B cell (primary cell): ENCODE measurements around the gene GULP1. TPM values are rescaled to one million over a fixed set of nuclear protein-coding genes. Genes with fewer than 3 reads are reported as not detected.

ENCODE experiments used
- ATAC-seq: fragments of 200-7000 bp; cut with Tn5 transposase; one replicate; pipeline ENCODE4 v1.10.0; 2021; ENCODE audit warnings: low read depth, mild to moderate bottlenecking, moderate number of reproducible peaks, moderate library complexity
- CTCF ChIA-PET: fragments of 350-600 bp; sonication (Branson Sonifier 250); formaldehyde crosslinking; loops from one replicate; lab custom pipeline; 2021; ENCODE audit warnings: antibody characterized with exemption, inconsistent platforms; lab: Charles Lee
- POLR2A ChIA-PET: fragments of 350-600 bp; sonication (Branson Sonifier 250); formaldehyde crosslinking; loops from one replicate; lab custom pipeline; 2021; ENCODE audit warnings: antibody characterized with exemption; lab: Charles Lee
- DNase-seq: peaks from one replicate; pipeline ENCODE4 v3.0.0; 2013
- H2AFZ ChIP-seq: 2 replicates; pipeline ENCODE4 v1.6.1; 2012; ENCODE audit warnings: mild to moderate bottlenecking, low read depth, low read length; ENCODE audit not compliant: insufficient read depth, poor library complexity, severe bottlenecking
- H3K27ac ChIP-seq, 2 donors: 1 replicate in 1 of 2; 2 replicates in 1 of 2; pipeline ENCODE4 v1.5.1; 2012 to 2013; ENCODE audit warnings: low read length in 2 of 2, mild to moderate bottlenecking in 2 of 2, moderate library complexity in 1 of 2
- H3K27me3 ChIP-seq, 4 experiments: fragments of 200-600 bp in 1 of 4; sonication (generic) in 1 of 4; replicated peaks in 1 of 4; 1 replicate in 2 of 4; 2 replicates in 2 of 4; pipeline versions ENCODE4 v1.6.1 to v1.7.0; 2013 to 2016; ENCODE audit warnings: low read length in 3 of 4, mild to moderate bottlenecking in 2 of 4, mixed read lengths in 1 of 4, moderate library complexity in 1 of 4; ENCODE audit not compliant: insufficient read depth in 4 of 4, control insufficient read depth in 3 of 4; ENCODE audit errors: control extremely low read depth in 1 of 4
- H3K36me3 ChIP-seq, 2 experiments: replicated peaks in 1 of 2; 1 replicate in 1 of 2; 2 replicates in 1 of 2; pipeline versions ENCODE4 v1.6.1 to v1.7.1; 2013; ENCODE audit warnings: low read length in 1 of 2; ENCODE audit not compliant: insufficient read depth in 2 of 2, control insufficient read depth in 1 of 2; ENCODE audit errors: control extremely low read depth in 1 of 2, extremely low read depth in 1 of 2
- H3K4me1 ChIP-seq, 2 donors: fragments of 200-600 bp in 1 of 2; sonication (generic) in 1 of 2; 1 replicate in 1 of 2; 2 replicates in 1 of 2; pipeline versions ENCODE4 v1.5.1 to v1.6.1; 2013 to 2017; ENCODE audit warnings: low read length in 2 of 2; ENCODE audit not compliant: control insufficient read depth in 2 of 2, insufficient read depth in 2 of 2
- H3K4me2 ChIP-seq: replicated peaks from 2 replicates; pipeline ENCODE3; 2012; ENCODE audit warnings: mild to moderate bottlenecking, low read depth, low read length; ENCODE audit not compliant: poor library complexity, severe bottlenecking
- H3K4me3 ChIP-seq, 5 experiments: fragments of 200-600 bp in 1 of 5; sonication (generic) in 1 of 5; 1 replicate in 3 of 5; 2 replicates in 2 of 5; pipeline versions ENCODE4 v1.5.1 to v1.7.0; 2011 to 2016; ENCODE audit warnings: low read length in 4 of 5, mild to moderate bottlenecking in 4 of 5, low read depth in 2 of 5, control low read depth in 1 of 5, moderate library complexity in 1 of 5; ENCODE audit not compliant: insufficient read depth in 1 of 5; ENCODE audit errors: control extremely low read depth in 1 of 5, extremely low read depth in 1 of 5
- H3K79me2 ChIP-seq: fragments of 200-600 bp; sonication (generic); one replicate; pipeline ENCODE4 v1.6.0; 2016; ENCODE audit warnings: low read length; ENCODE audit not compliant: control insufficient read depth, insufficient read depth
- H3K9ac ChIP-seq: fragments of 200-600 bp; sonication (generic); 2 replicates; pipeline ENCODE4 v1.6.1; 2017; ENCODE audit warnings: mild to moderate bottlenecking, low read length, moderate library complexity
- H3K9me3 ChIP-seq, 3 donors: one replicate each; pipeline versions ENCODE4 v1.6.1 to v1.7.1; 2013; ENCODE audit warnings: low read length in 2 of 3; ENCODE audit not compliant: control insufficient read depth in 2 of 3, insufficient read depth in 1 of 3; ENCODE audit errors: control extremely low read depth in 1 of 3
- H4K20me1 ChIP-seq: 2 replicates; pipeline ENCODE4 v1.6.0; 2012; ENCODE audit warnings: mild to moderate bottlenecking, low read length; ENCODE audit not compliant: insufficient read depth, control insufficient read depth, poor library complexity, severe bottlenecking
- H3K27ac Mint-ChIP-seq: one replicate; pipeline ENCODE4 v1.8.0; 2021; ENCODE audit warnings: mixed read lengths
- H3K27me3 Mint-ChIP-seq: one replicate; pipeline ENCODE4 v1.8.0; 2021; ENCODE audit warnings: mixed read lengths
- H3K4me1 Mint-ChIP-seq: one replicate; pipeline ENCODE4 v1.8.0; 2021; ENCODE audit warnings: mixed read lengths
- H3K4me3 Mint-ChIP-seq: one replicate; pipeline ENCODE4 v1.8.0; 2021; ENCODE audit warnings: mixed read lengths
- H3K9me3 Mint-ChIP-seq: one replicate; pipeline ENCODE4 v1.8.0; 2022; ENCODE audit warnings: mixed read lengths; ENCODE audit not compliant: insufficient read depth
- CTCF ChIP-seq: fragments of 200-600 bp; IDR thresholded peaks from one replicate; pipeline ENCODE4 v1.8.0; 2022; ENCODE audit warnings: antibody characterized with exemption, mild to moderate bottlenecking
- EZH2 ChIP-seq: IDR thresholded peaks from 2 replicates; pipeline ENCODE4 v1.6.1; 2012; ENCODE audit warnings: borderline replicate concordance, low read depth, mild to moderate bottlenecking, moderate library complexity, low read length; ENCODE audit not compliant: insufficient read depth, poor library complexity, severe bottlenecking
- WGBS: methylation state at CpG from one replicate; pipeline ENCODE4 v1.1.5; 2013; ENCODE audit warnings: missing lambda C conversion rate; ENCODE audit not compliant: insufficient coverage; 5-methylcytosine and 5-hydroxymethylcytosine counted together
- intact Hi-C: fragments of 100-400 bp; cut with micrococcal nuclease; formaldehyde crosslinking; loops from one replicate; pipeline ENCODE4 v1.10.0; 2022
- polyA plus RNA-seq: library from polyadenylated mRNA; depleted of rRNA; stranded (reverse); fragments of >200 nt; gene quantifications from 2 replicates; pipeline ENCODE4 v1.2.3, GENCODE V29; 2012
- total RNA-seq, 2 donors: library from RNA; stranded (reverse); fragments of 120-200 nt in 1 of 2; gene quantifications; 1 replicate in 1 of 2; 2 replicates in 1 of 2; pipeline versions ENCODE4 v1.2.3 to v1.2.4, GENCODE V29; 2013 to 2022

Gene GULP1
- total and polyA plus RNA-seq, 2 donors (not counting 1 experiment from before 2014, with no cell fraction given), result not detected

GRCh38 chr2:188379748-188380147, 88.1 kb downstream of the GULP1 start:
- H3K4me3 ChIP-seq, result no peak overlapping the region
- no CpG with 5 or more reads among the region's 3 CpGs for WGBS
- H3K27me3 Mint-ChIP-seq, result no peaks in the 10 kb centered on the region
- H3K4me3 Mint-ChIP-seq, result no peak overlapping the region
- H3K4me1 Mint-ChIP-seq, result no peaks in the 10 kb centered on the region
- H3K4me2 ChIP-seq, result no peak overlapping the region
- H3K79me2 ChIP-seq, result no peaks in the 10 kb centered on the region
- DNase-seq, result no peak
- POLR2A ChIA-PET, result no interaction called here
- H3K27ac ChIP-seq, result no peak overlapping the region
- TF ChIP-seq CTCF (no peak), EZH2 (no peak)
- no peak overlapping the region for H3K27ac Mint-ChIP-seq
- H3K9ac ChIP-seq, result no peak overlapping the region
- H3K9me3 ChIP-seq, result peaks cover 0 to 2% (median 0%) of the 10 kb centered on the region in 3 donors
- no peaks in the 10 kb centered on the region for H3K9me3 Mint-ChIP-seq
- intact Hi-C loops, result no loop called here
- no peak for ATAC-seq
- no peaks in the 10 kb centered on the region for H3K4me1 ChIP-seq
- H3K36me3 ChIP-seq, result no peaks in the 10 kb centered on the region
- no peaks in the 10 kb centered on the region for H4K20me1 ChIP-seq
- CTCF ChIA-PET, result no interaction called here
- H3K27me3 ChIP-seq, result no peaks in the 10 kb centered on the region
- H2AFZ ChIP-seq, result no peak overlapping the region

DNA sequence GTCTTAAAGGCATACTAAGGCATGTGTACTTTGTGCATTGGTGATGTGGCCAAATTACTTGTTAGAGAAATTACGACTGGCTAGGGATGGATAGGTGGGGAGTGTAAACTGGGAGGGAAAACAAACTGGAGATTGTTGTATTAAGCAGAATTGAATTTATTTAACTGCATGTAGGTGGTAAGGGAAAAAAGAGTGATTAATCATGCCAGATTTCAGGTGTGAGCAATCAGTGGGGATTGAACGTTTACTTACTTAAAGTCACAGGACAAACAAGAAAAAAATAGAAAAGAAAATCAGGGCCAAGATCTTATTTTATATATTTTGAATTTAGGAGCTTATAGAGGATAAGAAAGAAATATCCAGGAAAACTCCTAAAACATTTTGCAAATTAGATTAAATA, 88.6 kb downstream of the GULP1 start:
- ATAC-seq (no peak), DNase-seq (no peak)
- WGBS, result 92% methylated on average over 1 of the region's 2 CpGs
- H3K4me1 ChIP-seq, result no peaks in the 10 kb centered on the region
- H3K4me3 ChIP-seq, result no peak overlapping the region
- no peak overlapping the region for H2AFZ ChIP-seq
- H4K20me1 ChIP-seq, result no peaks in the 10 kb centered on the region
- H3K36me3 ChIP-seq, result no peaks in the 10 kb centered on the region
- H3K27ac ChIP-seq, result no peak overlapping the region
- intact Hi-C loops, result no loop called here
- Mint-ChIP-seq H3K27me3 (no peaks in the 10 kb centered on the region), H3K9me3 (no peaks in the 10 kb centered on the region), H3K4me3 (no peak overlapping the region), H3K27ac (no peak overlapping the region), H3K4me1 (no peaks in the 10 kb centered on the region)
- ChIA-PET CTCF (no interaction called here), POLR2A (no interaction called here)
- H3K27me3 ChIP-seq, result no peaks in the 10 kb centered on the region
- TF ChIP-seq EZH2, result no peak
- no peak for TF ChIP-seq CTCF
- H3K9ac ChIP-seq, result no peak overlapping the region
- peaks cover 0 to 8% (median 0%) of the 10 kb centered on the region in 3 donors for H3K9me3 ChIP-seq
- no peak overlapping the region for H3K4me2 ChIP-seq
- H3K79me2 ChIP-seq, result no peaks in the 10 kb centered on the region
